ENCODE measurements around the gene CHRM4.

DNA sequence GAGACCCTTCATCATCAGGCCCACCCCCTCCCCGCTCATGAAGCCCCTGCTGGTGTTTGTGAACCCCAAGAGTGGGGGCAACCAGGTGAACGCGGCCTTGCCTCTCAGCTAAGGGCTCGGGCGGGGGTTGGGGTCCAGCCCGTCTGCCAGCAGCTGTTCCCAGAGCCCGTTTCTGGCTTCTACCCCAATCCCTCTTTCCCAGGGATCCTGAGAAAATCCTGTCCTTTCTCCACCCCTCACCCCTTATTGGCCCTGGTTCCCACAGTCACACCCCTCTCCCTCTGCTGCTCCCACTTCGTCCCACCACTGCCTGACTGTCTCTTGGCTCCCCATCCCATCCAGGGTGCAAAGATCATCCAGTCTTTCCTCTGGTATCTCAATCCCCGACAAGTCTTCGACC, 19.5 kb downstream of the CHRM4 start:
- TF ChIP-seq, protein P1, sequence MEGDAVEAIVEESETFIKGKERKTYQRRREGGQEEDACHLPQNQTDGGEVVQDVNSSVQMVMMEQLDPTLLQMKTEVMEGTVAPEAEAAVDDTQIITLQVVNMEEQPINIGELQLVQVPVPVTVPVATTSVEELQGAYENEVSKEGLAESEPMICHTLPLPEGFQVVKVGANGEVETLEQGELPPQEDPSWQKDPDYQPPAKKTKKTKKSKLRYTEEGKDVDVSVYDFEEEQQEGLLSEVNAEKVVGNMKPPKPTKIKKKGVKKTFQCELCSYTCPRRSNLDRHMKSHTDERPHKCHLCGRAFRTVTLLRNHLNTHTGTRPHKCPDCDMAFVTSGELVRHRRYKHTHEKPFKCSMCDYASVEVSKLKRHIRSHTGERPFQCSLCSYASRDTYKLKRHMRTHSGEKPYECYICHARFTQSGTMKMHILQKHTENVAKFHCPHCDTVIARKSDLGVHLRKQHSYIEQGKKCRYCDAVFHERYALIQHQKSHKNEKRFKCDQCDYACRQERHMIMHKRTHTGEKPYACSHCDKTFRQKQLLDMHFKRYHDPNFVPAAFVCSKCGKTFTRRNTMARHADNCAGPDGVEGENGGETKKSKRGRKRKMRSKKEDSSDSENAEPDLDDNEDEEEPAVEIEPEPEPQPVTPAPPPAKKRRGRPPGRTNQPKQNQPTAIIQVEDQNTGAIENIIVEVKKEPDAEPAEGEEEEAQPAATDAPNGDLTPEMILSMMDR (IDR thresholded peaks at IDR 0.05): no peak
- TF ChIP-seq POLR2A (IDR thresholded peaks at IDR 0.05): no peak
